Cerebellar cortex (tissue), 1 donor: ENCODE results near the gene CCSAP.

Source experiments
- DNase-seq: peaks from one replicate; pipeline ENCODE4 v3.0.0-alpha.2; 2015; ENCODE audit warnings: low spot score

Gene CCSAP

DNA sequence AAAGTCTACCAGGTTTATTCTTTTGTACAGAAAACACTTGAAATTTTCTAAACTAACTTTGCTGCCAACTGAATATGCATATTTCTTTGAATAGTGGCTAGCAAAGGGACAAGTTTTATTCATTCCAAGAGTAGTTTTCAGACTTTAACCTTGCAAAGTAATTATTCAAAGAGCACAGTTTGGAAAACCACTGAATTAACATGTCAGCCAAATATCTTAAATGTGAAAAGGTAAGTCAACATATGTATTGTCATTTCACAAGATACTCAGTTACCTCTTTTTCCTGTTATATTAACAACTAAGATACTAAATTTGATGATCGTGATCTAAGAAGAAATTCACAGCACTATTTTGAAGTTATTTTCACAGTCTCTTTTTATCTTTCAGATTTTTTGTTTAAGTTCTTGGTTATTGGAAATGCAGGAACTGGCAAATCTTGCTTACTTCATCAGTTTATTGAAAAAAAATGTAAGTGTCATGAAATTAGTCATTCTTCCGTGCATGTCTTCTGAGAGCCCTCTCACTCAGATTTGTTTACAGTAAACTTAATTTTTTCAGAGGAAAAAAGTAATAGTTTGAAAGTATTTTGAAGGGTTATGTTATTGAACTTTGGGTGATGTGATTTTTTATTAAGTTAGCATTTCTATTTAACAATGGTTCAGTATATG, 56.6 kb downstream of the CCSAP start:
- DNase-seq: no peak

DNA sequence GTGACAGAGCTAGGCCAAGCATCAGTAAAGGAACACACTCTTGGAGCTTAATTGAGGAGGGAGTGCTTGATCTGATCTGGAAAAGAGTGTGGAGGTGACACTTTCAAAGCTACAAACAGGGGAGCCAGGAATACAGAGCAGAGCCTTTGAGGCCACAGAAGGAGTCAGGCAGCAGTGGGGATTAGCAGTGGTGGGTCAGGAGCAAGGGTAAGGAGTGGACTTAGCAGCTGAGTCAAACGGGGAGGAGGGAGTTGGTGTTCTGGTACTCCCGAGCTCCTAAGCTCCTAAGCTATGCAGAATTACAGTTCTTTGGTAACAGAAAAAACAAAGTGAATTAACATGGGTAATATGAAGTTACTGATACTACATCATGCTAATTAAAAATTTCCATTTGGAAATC, 57.4 kb downstream of the CCSAP start:
- no peak for DNase-seq

DNA sequence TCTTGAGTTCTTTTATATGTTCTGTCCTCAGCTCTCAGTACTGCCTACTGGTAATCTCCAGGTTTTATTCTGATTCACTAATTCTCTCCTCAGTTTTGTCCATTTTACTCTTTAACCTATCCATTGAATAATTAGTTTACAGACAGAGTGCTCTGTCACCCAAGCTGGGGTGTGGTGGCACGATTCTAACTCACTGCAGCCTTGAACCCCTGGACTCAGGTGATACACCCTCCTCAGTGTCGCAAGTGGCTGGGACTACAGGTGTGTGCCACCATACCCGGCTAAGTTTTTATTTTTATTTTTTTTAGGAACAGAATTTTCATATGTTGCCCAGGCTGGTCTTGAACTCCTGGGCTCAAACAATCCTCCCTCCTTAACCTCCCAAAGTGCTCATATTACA, 58.0 kb downstream of the CCSAP start:
- no peak for DNase-seq

DNA sequence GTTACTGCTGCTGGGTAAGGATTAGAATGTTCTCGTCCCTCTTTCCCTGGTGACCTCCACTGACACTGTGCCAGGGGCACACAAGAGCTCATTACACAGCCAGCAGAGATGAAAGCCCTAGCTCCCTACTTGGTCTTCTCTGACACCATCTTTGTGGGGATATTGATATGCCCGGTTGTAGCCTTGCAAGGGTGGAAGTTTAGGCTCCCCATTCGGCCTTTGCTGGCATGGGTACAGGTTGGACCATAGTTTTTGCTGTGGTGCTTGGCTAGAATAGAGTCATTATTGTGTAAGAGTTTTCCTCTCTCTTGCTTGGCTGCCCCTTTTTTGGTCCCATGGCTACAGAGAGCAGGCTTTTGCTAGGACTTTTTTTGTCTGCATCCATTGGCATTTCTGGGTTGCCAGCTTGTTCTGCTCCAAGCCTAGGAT, 59.6 kb downstream of the CCSAP start:
- DNase-seq: no peak

DNA sequence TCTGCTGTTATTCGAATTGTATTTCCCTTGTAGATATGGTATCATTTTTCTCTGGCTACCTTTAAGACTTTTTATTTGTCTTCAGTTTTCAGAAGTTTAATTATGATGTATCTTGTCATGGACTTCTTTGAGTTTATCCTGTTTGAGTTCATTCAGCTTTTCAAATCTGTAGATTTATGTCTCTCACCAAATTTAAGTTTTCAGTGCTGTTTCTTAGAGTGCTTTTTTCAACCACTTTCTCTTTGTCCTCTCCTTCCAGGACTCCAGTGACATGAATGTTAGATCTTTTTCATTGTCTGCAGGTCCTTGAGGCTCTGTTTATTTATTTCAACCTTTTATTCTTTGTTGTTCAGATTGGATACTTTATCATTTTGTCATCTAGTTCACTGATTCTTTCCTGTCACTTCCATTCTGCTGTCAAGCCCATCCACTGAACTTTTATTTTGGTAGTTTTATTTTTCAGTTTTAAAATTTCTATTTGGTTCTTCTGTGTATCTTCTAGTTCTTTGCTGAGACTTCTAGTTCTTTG, 60.5 kb downstream of the CCSAP start:
- no peak for DNase-seq

GRCh38 chr1:229281339-229281926, 61.4 kb downstream of the CCSAP start:
- no peak for DNase-seq

GRCh38 chr1:229280921-229281320, 61.9 kb downstream of the CCSAP start:
- no peak for DNase-seq

DNA sequence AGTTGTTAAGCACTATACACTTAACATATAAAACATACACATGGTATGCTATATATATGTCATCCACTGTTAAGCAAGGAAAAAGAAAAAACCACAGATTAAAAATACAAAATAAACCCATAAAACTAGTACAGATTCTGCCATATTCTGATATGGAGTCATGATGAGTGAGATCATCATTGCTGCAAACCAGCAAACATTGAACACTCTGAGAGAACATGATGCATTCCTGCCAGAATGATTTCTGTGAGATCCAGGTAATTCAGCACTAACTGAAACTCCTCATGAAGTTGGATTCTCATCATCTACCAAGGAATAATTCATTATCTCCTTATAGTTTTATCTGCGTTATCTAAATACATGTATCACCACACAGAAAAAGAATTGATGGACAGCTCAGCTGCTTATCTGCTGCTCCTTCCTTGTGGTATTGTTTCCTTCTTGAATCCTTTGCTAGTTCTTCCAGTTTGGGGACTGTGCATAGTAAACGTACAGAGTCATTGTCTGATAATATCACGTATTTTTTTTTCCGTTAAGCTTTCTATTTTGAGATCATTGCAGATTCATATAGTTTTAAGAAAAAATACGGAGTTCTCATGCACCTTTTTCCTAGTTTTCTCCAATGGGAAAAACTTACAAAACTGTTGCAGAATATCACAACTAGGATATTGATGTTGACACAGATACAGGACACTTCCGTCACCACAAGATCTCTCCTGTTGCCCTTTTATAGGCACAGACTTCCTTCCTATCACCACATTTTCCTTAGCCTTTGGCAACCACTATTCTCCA, 62.6 kb downstream of the CCSAP start:
- no peak for DNase-seq

- DNase-seq: peak; percentile 57
Observed at GRCh38 chr1:229279242-229279641, 63.6 kb downstream of the CCSAP start.

DNA sequence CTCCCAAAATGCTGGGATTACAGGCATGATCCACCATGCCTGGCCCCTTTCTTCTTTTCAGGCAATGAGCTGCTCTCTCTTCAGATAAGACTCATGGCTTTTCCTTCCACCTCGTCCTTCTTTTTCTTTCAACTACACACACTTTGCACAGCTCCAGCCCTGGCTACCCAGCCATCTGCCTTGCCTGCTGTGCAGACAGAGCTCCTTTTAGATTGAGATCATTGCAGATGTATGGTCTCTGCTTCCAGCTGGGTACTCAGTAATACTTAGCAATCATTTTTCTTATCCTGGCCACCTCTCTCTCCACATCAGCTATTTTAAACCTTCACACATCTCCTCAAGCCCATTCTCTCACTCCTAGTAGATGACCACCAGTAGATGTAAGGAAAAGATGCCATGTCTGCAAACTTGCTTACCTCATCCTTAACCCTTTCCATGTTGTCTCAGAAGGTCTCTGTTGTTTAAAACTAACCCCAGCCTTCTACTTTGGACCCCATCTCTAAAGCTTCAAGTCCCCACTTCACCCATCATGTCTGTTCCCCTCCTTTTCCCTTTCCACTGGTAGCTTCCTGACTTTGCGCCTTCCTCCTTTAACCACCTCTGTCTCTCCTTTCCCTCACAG, 64.6 kb downstream of the CCSAP start:
- no peak for DNase-seq

- no peak for DNase-seq
Observed at GRCh38 chr1:229275005-229275404, 67.8 kb downstream of the CCSAP start.

DNA sequence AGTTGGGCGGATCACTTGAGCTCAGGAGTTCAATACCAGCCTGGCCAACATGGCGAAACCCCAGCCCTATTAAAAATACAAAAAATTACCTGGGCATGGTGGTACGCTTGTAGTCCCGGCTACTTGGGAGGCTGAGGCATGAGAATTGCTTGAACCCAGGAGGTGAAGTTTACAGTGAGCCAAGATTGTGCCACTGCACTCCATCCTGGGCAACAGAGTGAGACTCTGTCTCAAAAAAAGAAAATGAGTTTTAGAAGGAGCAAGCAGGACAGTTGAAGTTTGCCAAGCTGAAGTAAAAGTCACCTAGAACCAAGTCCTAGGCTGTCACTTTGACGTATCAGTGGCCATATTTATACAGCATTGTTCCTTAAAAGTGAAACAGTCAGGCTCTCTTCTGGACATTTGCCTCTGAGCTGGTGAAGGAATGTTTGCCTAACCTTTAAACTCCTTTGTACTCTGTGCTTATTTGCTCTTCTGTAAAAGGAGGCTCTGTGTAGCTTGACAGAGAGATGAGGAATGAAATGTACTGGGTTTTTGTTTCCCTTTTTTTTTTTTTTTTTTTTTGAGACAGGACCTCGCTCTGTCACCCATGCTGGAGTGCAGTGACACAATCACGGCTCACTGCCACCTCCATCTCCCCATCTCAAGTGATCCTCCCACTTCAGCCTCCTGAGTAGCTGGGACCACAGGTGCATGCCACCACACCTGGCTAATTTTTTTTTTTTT, 69.2 kb downstream of the CCSAP start:
- no peak for DNase-seq

DNA sequence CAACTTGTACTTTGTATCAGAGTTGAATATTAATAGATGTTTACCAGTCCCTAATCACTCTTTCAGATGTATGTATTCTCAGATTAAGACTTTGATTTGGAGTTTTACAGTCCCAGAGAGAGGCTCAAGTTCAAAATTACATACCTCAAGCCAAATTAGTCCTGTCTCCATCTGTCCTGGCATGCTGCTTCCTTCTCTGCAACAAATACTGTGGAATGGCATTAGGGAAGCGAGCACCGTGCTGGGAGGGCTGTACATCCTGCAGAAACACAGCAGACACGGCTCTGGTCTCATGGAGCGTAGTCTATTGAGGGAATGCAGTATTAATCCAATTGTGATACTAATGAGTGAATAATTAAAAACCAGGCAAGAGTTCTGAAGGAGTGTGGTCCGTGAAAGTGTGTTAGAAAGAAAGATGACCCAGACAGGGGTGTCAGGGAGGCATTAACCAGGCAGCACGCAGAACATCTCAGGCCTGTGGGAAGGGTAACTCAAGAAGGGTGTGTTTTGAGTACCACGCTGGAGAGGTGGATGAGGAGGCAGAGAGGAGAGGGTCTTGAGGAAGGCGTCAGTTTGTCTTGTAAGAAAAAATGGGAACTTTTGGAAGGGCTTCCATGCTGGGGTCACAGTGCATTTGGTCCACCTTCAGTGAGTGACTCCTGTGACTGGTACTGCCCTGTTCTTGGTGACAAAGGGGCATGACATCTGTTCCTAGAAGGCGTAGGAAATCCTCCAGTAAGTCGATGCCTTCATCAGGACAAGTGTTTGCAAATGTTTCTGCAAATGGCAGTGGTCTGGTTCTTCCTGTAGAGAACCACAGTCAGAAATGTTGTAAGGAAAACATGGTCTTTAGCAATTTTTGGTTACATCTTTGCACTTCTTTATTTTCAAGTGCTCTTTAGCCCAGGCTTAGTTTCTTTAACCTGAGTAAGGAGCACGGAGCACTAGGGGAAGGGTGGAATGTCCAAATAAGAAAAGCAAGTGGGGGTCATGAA, 70.4 kb downstream of the CCSAP start:
- DNase-seq: peak; percentile 88

GRCh38 chr1:229271448-229272159, 71.2 kb downstream of the CCSAP start:
- peak; percentile 33 for DNase-seq
